Endothelial cell of hepatic sinusoid (primary cell): ENCODE results near the gene PDE4D.
"Not testable (repeated sequence)": the region's sequence is repeated elsewhere in the genome, so short reads cannot be mapped to it uniquely, and the experiment has no call there.

Experiments used
- in situ Hi-C: cut with HindIII; loops from 2 replicates; pipeline ENCODE4 v1.10.0; 2017; ENCODE audit warnings: low sequenced_read_pairs

Gene PDE4D

GRCh38 chr5:59621477-59621876 lies 272.0 kb downstream of the PDE4D start:
- in situ Hi-C loops: no loop called here

GRCh38 chr5:59620535-59621212 lies 272.9 kb downstream of the PDE4D start:
- in situ Hi-C loops: no loop called here

GRCh38 chr5:59618644-59619043 lies 274.9 kb downstream of the PDE4D start:
- in situ Hi-C loops: no loop called here

GRCh38 chr5:59617186-59617771 lies 276.2 kb downstream of the PDE4D start:
- in situ Hi-C loops: no loop called here

- in situ Hi-C loops: no loop called here
These were observed 277.1 kb downstream of the PDE4D start for GRCh38 chr5:59616413-59616812.

- in situ Hi-C loops: no loop called here
These were observed 278.3 kb downstream of the PDE4D start for GRCh38 chr5:59615272-59615671.

GRCh38 chr5:59609501-59610265 lies 283.8 kb downstream of the PDE4D start:
- in situ Hi-C loops: no loop called here

- in situ Hi-C loops: no loop called here
These were observed 284.8 kb downstream of the PDE4D start for GRCh38 chr5:59608745-59609144.

- in situ Hi-C loops: no loop called here
These were observed 286.3 kb downstream of the PDE4D start for GRCh38 chr5:59607138-59607765.

GRCh38 chr5:59605915-59606314 lies 287.6 kb downstream of the PDE4D start:
- in situ Hi-C loops: no loop called here

GRCh38 chr5:59604111-59604510 lies 289.4 kb downstream of the PDE4D start:
- in situ Hi-C loops: no loop called here

GRCh38 chr5:59600998-59601397 lies 292.5 kb downstream of the PDE4D start:
- in situ Hi-C loops: no loop called here

GRCh38 chr5:59600153-59600552 lies 293.4 kb downstream of the PDE4D start:
- in situ Hi-C loops: no loop called here

- in situ Hi-C loops: no loop called here
These were observed 293.8 kb downstream of the PDE4D start for GRCh38 chr5:59599729-59600128.

- in situ Hi-C loops: no loop called here
These were observed 295.0 kb downstream of the PDE4D start for GRCh38 chr5:59598547-59598874.

- in situ Hi-C loops: no loop called here
These were observed 295.6 kb downstream of the PDE4D start for GRCh38 chr5:59597690-59598546.

- in situ Hi-C loops: no loop called here
These were observed 296.8 kb downstream of the PDE4D start for GRCh38 chr5:59596586-59597350.

GRCh38 chr5:59594118-59594517 lies 299.4 kb downstream of the PDE4D start:
- in situ Hi-C loops: not testable (repeated sequence)

- in situ Hi-C loops: no loop called here
These were observed 300.0 kb downstream of the PDE4D start for GRCh38 chr5:59593439-59594007.

- in situ Hi-C loops: no loop called here
These were observed 301.4 kb downstream of the PDE4D start for GRCh38 chr5:59592101-59592500.
